ENCODE results near the gene ITGA8.

DNA sequence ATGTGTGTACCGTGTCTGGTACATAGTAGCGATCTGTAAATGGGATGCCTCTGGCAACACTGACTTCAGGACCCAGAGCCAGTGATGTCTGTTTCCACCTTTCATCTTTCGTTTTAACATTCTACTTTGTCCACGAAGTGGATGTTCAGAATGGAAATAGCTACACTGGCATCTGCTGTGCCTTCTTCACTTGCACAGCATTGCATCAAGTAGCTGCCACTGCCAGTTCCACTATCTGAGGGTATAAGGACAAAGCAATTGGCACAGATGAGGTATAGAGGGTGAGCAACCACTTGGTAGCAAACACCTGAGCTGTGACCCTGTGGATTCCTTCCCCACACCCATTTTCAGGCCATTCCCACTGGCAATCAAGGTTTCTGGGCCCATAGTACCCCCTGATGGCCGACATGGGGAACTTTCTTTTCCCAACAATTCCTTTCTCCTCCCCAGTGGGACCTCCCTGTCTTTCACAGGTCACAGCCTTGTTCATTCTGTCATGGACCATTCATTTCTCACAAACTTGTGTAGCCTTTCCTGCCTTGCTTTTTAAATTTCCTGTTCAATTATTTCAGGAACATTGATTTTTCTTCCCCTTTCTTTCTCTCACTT, 4.0 kb downstream of the ITGA8 start:
- no peak for TF ChIP-seq POLR2A (IDR thresholded peaks at IDR 0.05)
- TF ChIP-seq, protein P1, sequence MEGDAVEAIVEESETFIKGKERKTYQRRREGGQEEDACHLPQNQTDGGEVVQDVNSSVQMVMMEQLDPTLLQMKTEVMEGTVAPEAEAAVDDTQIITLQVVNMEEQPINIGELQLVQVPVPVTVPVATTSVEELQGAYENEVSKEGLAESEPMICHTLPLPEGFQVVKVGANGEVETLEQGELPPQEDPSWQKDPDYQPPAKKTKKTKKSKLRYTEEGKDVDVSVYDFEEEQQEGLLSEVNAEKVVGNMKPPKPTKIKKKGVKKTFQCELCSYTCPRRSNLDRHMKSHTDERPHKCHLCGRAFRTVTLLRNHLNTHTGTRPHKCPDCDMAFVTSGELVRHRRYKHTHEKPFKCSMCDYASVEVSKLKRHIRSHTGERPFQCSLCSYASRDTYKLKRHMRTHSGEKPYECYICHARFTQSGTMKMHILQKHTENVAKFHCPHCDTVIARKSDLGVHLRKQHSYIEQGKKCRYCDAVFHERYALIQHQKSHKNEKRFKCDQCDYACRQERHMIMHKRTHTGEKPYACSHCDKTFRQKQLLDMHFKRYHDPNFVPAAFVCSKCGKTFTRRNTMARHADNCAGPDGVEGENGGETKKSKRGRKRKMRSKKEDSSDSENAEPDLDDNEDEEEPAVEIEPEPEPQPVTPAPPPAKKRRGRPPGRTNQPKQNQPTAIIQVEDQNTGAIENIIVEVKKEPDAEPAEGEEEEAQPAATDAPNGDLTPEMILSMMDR (IDR thresholded peaks at IDR 0.05) = no peak
- TF ChIP-seq EP300 (IDR thresholded peaks at IDR 0.05) = no peak

Measured in ovary (tissue), 3 donors.